H1 (cell line): ENCODE measurements around the gene RPS6KB2. TPM values are rescaled to one million over a fixed set of nuclear protein-coding genes. Genes with fewer than 3 reads are reported as not detected.

ENCODE experiments used
- CTCF ChIA-PET: fragments of 300-600 bp; sonication (Branson Sonifier 250); formaldehyde crosslinking; loops from one replicate; lab custom pipeline; 2021; ENCODE audit not compliant: partially characterized antibody; lab: Charles Lee
- POLR2A ChIA-PET: fragments of 300-600 bp; sonication (Branson Sonifier 250); formaldehyde crosslinking; loops from one replicate; lab custom pipeline; 2021; ENCODE audit warnings: inconsistent platforms; ENCODE audit not compliant: partially characterized antibody; lab: Charles Lee
- DNase-seq, 2 experiments: peaks; one replicate each; pipeline versions ENCODE4 v3.0.0 to v3.0.0-alpha.2; 2010 to 2022; ENCODE audit warnings: low spot score in 2 of 2, low read depth in 1 of 2, mixed read lengths in 1 of 2
- FAIRE-seq: peaks from 2 replicates; lab custom pipeline; 2011; peaks lifted over from hg19 to GRCh38; lab: Jason Lieb, UNC
- H2AFZ ChIP-seq: 2 replicates; pipeline ENCODE4 v1.8.1; 2012; ENCODE audit warnings: low read length, inconsistent platforms
- H2AK5ac ChIP-seq: 2 replicates; pipeline ENCODE4 v1.6.1; 2013; ENCODE audit warnings: low read depth, low read length
- H2BK120ac ChIP-seq: replicated peaks from 2 replicates; pipeline ENCODE3; 2013; ENCODE audit warnings: low read depth, low read length, inconsistent platforms
- H2BK12ac ChIP-seq: 2 replicates; pipeline ENCODE4 v1.6.1; 2013; ENCODE audit warnings: low read depth, low read length
- H2BK15ac ChIP-seq: 2 replicates; pipeline ENCODE4 v1.6.1; 2013; ENCODE audit warnings: low read length
- H2BK20ac ChIP-seq: 2 replicates; pipeline ENCODE4 v1.6.1; 2013; ENCODE audit warnings: low read length
- H2BK5ac ChIP-seq: 2 replicates; pipeline ENCODE4 v1.6.1; 2013; ENCODE audit warnings: low read depth, low read length
- H3K14ac ChIP-seq: 2 replicates; pipeline ENCODE4 v1.6.1; 2013; ENCODE audit warnings: inconsistent platforms; ENCODE audit not compliant: insufficient read length
- H3K18ac ChIP-seq: 2 replicates; pipeline ENCODE4 v1.6.1; 2013; ENCODE audit warnings: low read length; ENCODE audit errors: extremely low read depth
- H3K23ac ChIP-seq: 2 replicates; pipeline ENCODE4 v1.6.1; 2013; ENCODE audit warnings: inconsistent platforms; ENCODE audit not compliant: insufficient read length
- H3K23me2 ChIP-seq: 2 replicates; pipeline ENCODE4 v1.6.1; 2013; ENCODE audit warnings: low read depth, low read length
- H3K27ac ChIP-seq: 2 replicates; pipeline ENCODE4 v1.6.1; 2011; ENCODE audit warnings: low read depth, low read length, inconsistent platforms
- H3K27me3 ChIP-seq, 4 experiments: replicated peaks in 1 of 4; 1 replicate in 1 of 4; 2 replicates in 3 of 4; pipeline versions ENCODE4 v1.6.1 to v1.8.1; 2011 to 2013; ENCODE audit warnings: low read length in 3 of 4, mild to moderate bottlenecking in 3 of 4, inconsistent platforms in 2 of 4, mixed read lengths in 2 of 4, moderate library complexity in 1 of 4; ENCODE audit not compliant: control insufficient read depth in 3 of 4, insufficient read depth in 3 of 4; ENCODE audit errors: extremely low read depth in 1 of 4
- H3K36me3 ChIP-seq, 4 experiments: 2 replicates each; pipeline versions ENCODE4 v1.6.1 to v1.8.1; 2011 to 2013; ENCODE audit warnings: mild to moderate bottlenecking in 4 of 4, low read length in 3 of 4, moderate library complexity in 2 of 4, control low read depth in 1 of 4, inconsistent platforms in 1 of 4; ENCODE audit not compliant: insufficient read depth in 4 of 4, control insufficient read depth in 2 of 4
- H3K4ac ChIP-seq: replicated peaks from 2 replicates; pipeline ENCODE3; 2013; ENCODE audit warnings: low read length, low read depth, mixed read lengths, inconsistent platforms; ENCODE audit not compliant: insufficient read length
- H3K4me1 ChIP-seq, 4 experiments: replicated peaks in 1 of 4; 1 replicate in 1 of 4; 2 replicates in 3 of 4; pipeline versions ENCODE4 v1.6.1 to v1.8.1; 2011 to 2013; ENCODE audit warnings: low read length in 3 of 4, inconsistent platforms in 2 of 4, mixed read lengths in 1 of 4; ENCODE audit not compliant: insufficient read depth in 4 of 4, control insufficient read depth in 3 of 4
- H3K4me2 ChIP-seq, 2 experiments: 2 replicates each; pipeline versions ENCODE4 v1.6.1 to v1.8.1; 2011 to 2013; ENCODE audit warnings: low read depth in 2 of 2, low read length in 2 of 2, control low read depth in 1 of 2, inconsistent platforms in 1 of 2, mild to moderate bottlenecking in 1 of 2; ENCODE audit not compliant: insufficient read depth in 1 of 2
- H3K4me3 ChIP-seq, 4 experiments: fragments of 200-600, 300-600 bp in 1 of 4; sonication (generic), shearing (Covaris generic), sonication (Bioruptor Twin) in 1 of 4; 2 replicates each; pipeline versions ENCODE4 v1.5.1 to v1.8.1; 2011 to 2016; ENCODE audit warnings: low read length in 4 of 4, low read depth in 3 of 4, control low read depth in 2 of 4, inconsistent platforms in 2 of 4, mild to moderate bottlenecking in 2 of 4, mixed read lengths in 1 of 4, moderate library complexity in 1 of 4; ENCODE audit not compliant: insufficient read depth in 2 of 4; ENCODE audit errors: extremely low read depth in 1 of 4
- H3K56ac ChIP-seq: replicated peaks from 2 replicates; pipeline ENCODE3; 2013; ENCODE audit warnings: low read depth, mild to moderate bottlenecking, mixed read lengths, low read length, inconsistent platforms; ENCODE audit not compliant: insufficient read length
- H3K79me1 ChIP-seq: 2 replicates; pipeline ENCODE4 v1.6.1; 2013; ENCODE audit warnings: low read depth, low read length, control low read depth
- H3K79me2 ChIP-seq, 2 experiments: 2 replicates each; pipeline versions ENCODE4 v1.6.1 to v1.8.1; 2012 to 2013; ENCODE audit warnings: low read length in 2 of 2, mild to moderate bottlenecking in 2 of 2, inconsistent platforms in 1 of 2; ENCODE audit not compliant: insufficient read depth in 2 of 2, control insufficient read depth in 1 of 2
- H3K9ac ChIP-seq, 4 experiments: replicated peaks in 1 of 4; 1 replicate in 1 of 4; 2 replicates in 3 of 4; pipeline versions ENCODE4 v1.6.1 to v1.8.1; 2011 to 2013; ENCODE audit warnings: low read depth in 3 of 4, low read length in 3 of 4, control low read depth in 2 of 4, mild to moderate bottlenecking in 2 of 4, moderate library complexity in 2 of 4, inconsistent platforms in 1 of 4; ENCODE audit errors: extremely low read depth in 1 of 4
- H3K9me3 ChIP-seq, 2 experiments: 2 replicates each; pipeline versions ENCODE4 v1.6.1 to v1.8.1; 2012 to 2013; ENCODE audit warnings: mild to moderate bottlenecking in 2 of 2, moderate library complexity in 2 of 2, control low read depth in 1 of 2, inconsistent platforms in 1 of 2, low read depth in 1 of 2, low read length in 1 of 2, mixed read lengths in 1 of 2; ENCODE audit not compliant: insufficient read depth in 2 of 2
- H4K20me1 ChIP-seq, 2 experiments: replicated peaks in 1 of 2; 2 replicates each; pipeline versions ENCODE3 to v1.8.1; 2011 to 2013; ENCODE audit warnings: inconsistent platforms in 2 of 2, low read length in 2 of 2, mild to moderate bottlenecking in 1 of 2; ENCODE audit not compliant: insufficient read depth in 2 of 2, control insufficient read depth in 1 of 2
- H4K5ac ChIP-seq: 2 replicates; pipeline ENCODE4 v1.6.1; 2013; ENCODE audit warnings: low read length, low read depth, mixed read lengths, inconsistent platforms; ENCODE audit not compliant: insufficient read length
- H4K8ac ChIP-seq: 2 replicates; pipeline ENCODE4 v1.8.0; 2013; ENCODE audit warnings: mild to moderate bottlenecking, moderate library complexity, low read length, inconsistent platforms; ENCODE audit not compliant: insufficient read depth; ENCODE audit errors: extremely low read depth
- H4K91ac ChIP-seq: replicated peaks from 2 replicates; pipeline ENCODE3; 2013; ENCODE audit warnings: low read length, mixed read lengths, inconsistent platforms; ENCODE audit not compliant: insufficient read length
- ATF2 ChIP-seq: IDR thresholded peaks from 2 replicates; pipeline ENCODE4 v1.6.1; 2012; ENCODE audit warnings: low read length, inconsistent platforms
- CBX5 ChIP-seq: fragments of 300-800, 300-1000 bp; sonication (generic); IDR thresholded peaks from 2 replicates; pipeline ENCODE4 v1.7.1; 2016; ENCODE audit warnings: antibody characterized with exemption, low read length, low read depth
- CHD1 ChIP-seq: IDR thresholded peaks from 2 replicates; pipeline ENCODE4 v1.6.1; 2012; ENCODE audit warnings: low read depth, low read length, improper control_type of control experiment
- CHD2 ChIP-seq: IDR thresholded peaks from 2 replicates; pipeline ENCODE4 v1.6.1; 2012; ENCODE audit warnings: low read length, improper control_type of control experiment
- CTBP2 ChIP-seq: IDR thresholded peaks from 2 replicates; pipeline ENCODE4 v1.7.0; 2011; ENCODE audit warnings: borderline replicate concordance, mild to moderate bottlenecking, moderate library complexity, mixed read lengths, low read length; ENCODE audit not compliant: insufficient read depth, insufficient read length
- FOSL1 ChIP-seq: IDR thresholded peaks from 2 replicates; pipeline ENCODE4 v1.6.1; 2011; ENCODE audit warnings: mild to moderate bottlenecking, low read depth, low read length, moderate library complexity; ENCODE audit not compliant: insufficient read depth
- GTF2F1 ChIP-seq: IDR thresholded peaks from 2 replicates; pipeline ENCODE4 v1.6.1; 2012; ENCODE audit warnings: low read depth, low read length, improper control_type of control experiment, borderline replicate concordance
- KDM1A ChIP-seq: fragments of 200-600, 300-600 bp; sonication (generic); IDR thresholded peaks from 2 replicates; pipeline ENCODE4 v1.7.1; 2016; ENCODE audit warnings: mild to moderate bottlenecking, low read length, borderline replicate concordance
- NANOG ChIP-seq: IDR thresholded peaks from 2 replicates; pipeline ENCODE4 v1.6.1; 2011; ENCODE audit warnings: low read length, low read depth, mild to moderate bottlenecking, inconsistent platforms; ENCODE audit not compliant: insufficient read depth, poor library complexity, severe bottlenecking
- SIN3A ChIP-seq, 2 experiments: IDR thresholded peaks in 1 of 2; conservative IDR thresholded peaks in 1 of 2; 2 replicates each; pipeline ENCODE4 v1.6.1; 2011 to 2012; ENCODE audit warnings: low read length in 2 of 2, improper control_type of control experiment in 1 of 2, low read depth in 1 of 2, mild to moderate bottlenecking in 1 of 2
- SP4 ChIP-seq: IDR thresholded peaks from 2 replicates; pipeline ENCODE4 v1.6.1; 2012; ENCODE audit warnings: low read length, inconsistent platforms
- WGBS, 2 experiments: shearing (Covaris generic) in 1 of 2; methylation state at CpG; one replicate each; pipeline versions ENCODE4 v1.1.6 to v1.1.7; 2013 to 2015; ENCODE audit warnings: low lambda C conversion rate in 2 of 2, mixed read lengths in 2 of 2, inconsistent platforms in 1 of 2, low coverage in 1 of 2, missing lambda C conversion rate in 1 of 2; ENCODE audit not compliant: insufficient replicate concordance in 2 of 2, insufficient coverage in 1 of 2, insufficient read length in 1 of 2; ENCODE audit errors: extremely low coverage in 1 of 2, missing lambda C conversion rate in 1 of 2; 5-methylcytosine and 5-hydroxymethylcytosine counted together
- polyA plus RNA-seq, 7 experiments: library from polyadenylated mRNA; depleted of rRNA in 3 of 7; stranded (reverse) in 5 of 7; unstranded in 2 of 7; fragments of >200 nt in 5 of 7; fragments of 200-250 nt in 2 of 7; gene quantifications; 1 replicate in 5 of 7; 2 replicates in 1 of 7; 4 replicates in 1 of 7; pipeline versions ENCODE4 v1.2.1 to v1.2.3, GENCODE V29; 2011 to 2013; ENCODE audit warnings: missing spikeins in 2 of 7, mixed read lengths in 2 of 7
- total RNA-seq: library from RNA; stranded (reverse); fragmentation: NEBNext Ultra II Directional; extraction: Animal tissue kit (Norgen Biotek cat#: 25700); gene quantifications from 2 replicates; pipeline ENCODE4 v1.2.1, GENCODE V29; 2021

RPS6KB2 gene
- total and polyA plus RNA-seq, 2 of the 8 experiments (the other 6 are each of a cell fraction or from before 2014, with no cell fraction given): 41.0 to 47.1 TPM

DNA sequence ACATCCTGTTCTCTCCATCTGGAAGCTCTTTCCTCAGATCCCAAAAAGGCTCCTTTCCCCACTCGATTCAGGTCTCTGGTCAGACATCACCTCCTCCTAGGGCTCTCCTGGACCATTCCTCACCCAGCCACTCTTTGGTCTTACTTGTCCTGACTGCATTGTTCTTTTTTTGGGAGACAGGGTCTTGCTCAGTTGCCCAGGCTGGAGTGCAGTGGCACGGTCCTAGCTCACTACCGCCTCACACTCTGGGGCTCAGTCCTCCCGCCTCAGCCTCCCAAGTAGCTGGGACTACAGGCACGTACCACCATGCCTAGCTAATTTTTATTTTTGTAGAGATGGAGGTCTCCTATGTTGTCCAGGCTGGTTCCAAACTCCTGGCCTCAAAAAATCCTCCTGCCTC lies 17.2 kb downstream of the RPS6KB2 start:
- H2AK5ac ChIP-seq: no peak overlapping the region
- H3K23ac ChIP-seq: no peak overlapping the region
- no peak overlapping the region for H3K4ac ChIP-seq
- no peaks in the 10 kb centered on the region for H3K9me3 ChIP-seq
- H3K4me3 ChIP-seq: no peak overlapping the region
- DNase-seq (no peak), FAIRE-seq (no peak)
- H3K56ac ChIP-seq: no peak overlapping the region
- H4K20me1 ChIP-seq: peaks cover 4 to 7% of the 10 kb centered on the region in 2 experiments
- H2BK5ac ChIP-seq: no peak overlapping the region
- H2BK20ac ChIP-seq: no peak overlapping the region
- H3K4me1 ChIP-seq: peaks cover 0 to 6% (median 3%) of the 10 kb centered on the region in 4 experiments; a peak in 4 of 7 replicates
- H4K8ac ChIP-seq: no peak overlapping the region
- no peaks in the 10 kb centered on the region for H3K27me3 ChIP-seq
- H3K27ac ChIP-seq: no peak overlapping the region
- H2AFZ ChIP-seq: no peak overlapping the region
- no peak overlapping the region for H3K9ac ChIP-seq
- H3K18ac ChIP-seq: no peak overlapping the region
- peaks cover 0 to 5% (median 3%) of the 10 kb centered on the region in 4 experiments; a peak in 3 of 8 replicates for H3K36me3 ChIP-seq
- no peaks in the 10 kb centered on the region for H3K79me2 ChIP-seq
- no peak overlapping the region for H4K5ac ChIP-seq
- CTCF ChIA-PET: no interaction called here
- no peak overlapping the region for H3K14ac ChIP-seq
- H2BK15ac ChIP-seq: no peak overlapping the region
- 85% methylated on average over 5 of the region's 5 CpGs; no CpG with 5 or more reads in 1 of the 2 experiments for WGBS, 2 experiments
- 0 out of 2 replicates have a peak, but pooled peaks cover 2% of the 10 kb centered on the region for H3K79me1 ChIP-seq
- H2BK12ac ChIP-seq: no peak overlapping the region
- H4K91ac ChIP-seq: no peak overlapping the region
- peaks cover 2% of the 10 kb centered on the region; the same call in 1 of the 2 replicates for H3K23me2 ChIP-seq
- H2BK120ac ChIP-seq: no peak overlapping the region
- H3K4me2 ChIP-seq: no peak overlapping the region
- POLR2A ChIA-PET: interaction anchor here (1.2 kb wide), 1 partner anchor 10 kb away, joined by 3 read pairs; no protein-coding TSS in a partner anchor
- TF ChIP-seq SIN3A (conservative IDR thresholded peaks at IDR 0.05 in 1 of 2, IDR thresholded peaks at IDR 0.05 in 1 of 2; ENCODE audit: low read depth in 1 of 2, low read length in 2 of 2) (no peak), GTF2F1 (no peak), FOSL1 (no peak), CTBP2 (no peak), CBX5 (no peak), SP4 (no peak), ATF2 (no peak), CHD1 (no peak), NANOG (no peak), CHD2 (no peak), KDM1A (no peak)
